ENCODE measurements around the gene LTB4R.

Gene LTB4R, protein sequence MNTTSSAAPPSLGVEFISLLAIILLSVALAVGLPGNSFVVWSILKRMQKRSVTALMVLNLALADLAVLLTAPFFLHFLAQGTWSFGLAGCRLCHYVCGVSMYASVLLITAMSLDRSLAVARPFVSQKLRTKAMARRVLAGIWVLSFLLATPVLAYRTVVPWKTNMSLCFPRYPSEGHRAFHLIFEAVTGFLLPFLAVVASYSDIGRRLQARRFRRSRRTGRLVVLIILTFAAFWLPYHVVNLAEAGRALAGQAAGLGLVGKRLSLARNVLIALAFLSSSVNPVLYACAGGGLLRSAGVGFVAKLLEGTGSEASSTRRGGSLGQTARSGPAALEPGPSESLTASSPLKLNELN

DNA sequence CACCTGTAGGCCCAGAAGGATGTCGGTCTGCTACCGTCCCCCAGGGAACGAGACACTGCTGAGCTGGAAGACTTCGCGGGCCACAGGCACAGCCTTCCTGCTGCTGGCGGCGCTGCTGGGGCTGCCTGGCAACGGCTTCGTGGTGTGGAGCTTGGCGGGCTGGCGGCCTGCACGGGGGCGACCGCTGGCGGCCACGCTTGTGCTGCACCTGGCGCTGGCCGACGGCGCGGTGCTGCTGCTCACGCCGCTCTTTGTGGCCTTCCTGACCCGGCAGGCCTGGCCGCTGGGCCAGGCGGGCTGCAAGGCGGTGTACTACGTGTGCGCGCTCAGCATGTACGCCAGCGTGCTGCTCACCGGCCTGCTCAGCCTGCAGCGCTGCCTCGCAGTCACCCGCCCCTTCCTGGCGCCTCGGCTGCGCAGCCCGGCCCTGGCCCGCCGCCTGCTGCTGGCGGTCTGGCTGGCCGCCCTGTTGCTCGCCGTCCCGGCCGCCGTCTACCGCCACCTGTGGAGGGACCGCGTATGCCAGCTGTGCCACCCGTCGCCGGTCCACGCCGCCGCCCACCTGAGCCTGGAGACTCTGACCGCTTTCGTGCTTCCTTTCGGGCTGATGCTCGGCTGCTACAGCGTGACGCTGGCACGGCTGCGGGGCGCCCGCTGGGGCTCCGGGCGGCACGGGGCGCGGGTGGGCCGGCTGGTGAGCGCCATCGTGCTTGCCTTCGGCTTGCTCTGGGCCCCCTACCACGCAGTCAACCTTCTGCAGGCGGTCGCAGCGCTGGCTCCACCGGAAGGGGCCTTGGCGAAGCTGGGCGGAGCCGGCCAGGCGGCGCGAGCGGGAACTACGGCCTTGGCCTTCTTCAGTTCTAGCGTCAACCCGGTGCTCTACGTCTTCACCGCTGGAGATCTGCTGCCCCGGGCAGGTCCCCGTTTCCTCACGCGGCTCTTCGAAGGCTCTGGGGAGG, at the start of gene LTB4R:
Gene LTB4R, plus strand, starts transcription at position 857 of the 959 bp plus-strand sequence. CDS start 4,150 bp downstream, outside the sequence.
- peak; percentile 13 for DNase-seq (ENCODE audit: low read depth, low spot score)

DNA sequence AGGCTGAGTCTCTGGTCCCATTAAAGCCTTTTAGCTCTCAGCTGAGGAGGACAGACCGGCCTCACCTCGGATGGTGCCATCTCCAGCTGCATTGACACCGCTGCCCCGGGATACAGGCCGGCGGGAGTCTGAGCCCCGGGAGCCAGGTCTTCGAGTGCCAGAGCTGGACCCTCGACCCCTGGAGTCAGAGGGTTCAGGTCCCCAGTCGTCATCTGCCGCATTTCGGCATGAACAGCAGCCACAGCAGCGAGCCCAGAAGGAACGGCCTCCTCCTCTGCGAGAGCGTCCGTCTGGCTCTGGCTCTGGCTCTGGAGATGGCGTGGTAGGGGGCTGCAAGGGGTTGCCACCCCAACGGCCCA, 49.4 kb upstream of the LTB4R start:
- no peak for DNase-seq (ENCODE audit: low read depth, low spot score)

DNA sequence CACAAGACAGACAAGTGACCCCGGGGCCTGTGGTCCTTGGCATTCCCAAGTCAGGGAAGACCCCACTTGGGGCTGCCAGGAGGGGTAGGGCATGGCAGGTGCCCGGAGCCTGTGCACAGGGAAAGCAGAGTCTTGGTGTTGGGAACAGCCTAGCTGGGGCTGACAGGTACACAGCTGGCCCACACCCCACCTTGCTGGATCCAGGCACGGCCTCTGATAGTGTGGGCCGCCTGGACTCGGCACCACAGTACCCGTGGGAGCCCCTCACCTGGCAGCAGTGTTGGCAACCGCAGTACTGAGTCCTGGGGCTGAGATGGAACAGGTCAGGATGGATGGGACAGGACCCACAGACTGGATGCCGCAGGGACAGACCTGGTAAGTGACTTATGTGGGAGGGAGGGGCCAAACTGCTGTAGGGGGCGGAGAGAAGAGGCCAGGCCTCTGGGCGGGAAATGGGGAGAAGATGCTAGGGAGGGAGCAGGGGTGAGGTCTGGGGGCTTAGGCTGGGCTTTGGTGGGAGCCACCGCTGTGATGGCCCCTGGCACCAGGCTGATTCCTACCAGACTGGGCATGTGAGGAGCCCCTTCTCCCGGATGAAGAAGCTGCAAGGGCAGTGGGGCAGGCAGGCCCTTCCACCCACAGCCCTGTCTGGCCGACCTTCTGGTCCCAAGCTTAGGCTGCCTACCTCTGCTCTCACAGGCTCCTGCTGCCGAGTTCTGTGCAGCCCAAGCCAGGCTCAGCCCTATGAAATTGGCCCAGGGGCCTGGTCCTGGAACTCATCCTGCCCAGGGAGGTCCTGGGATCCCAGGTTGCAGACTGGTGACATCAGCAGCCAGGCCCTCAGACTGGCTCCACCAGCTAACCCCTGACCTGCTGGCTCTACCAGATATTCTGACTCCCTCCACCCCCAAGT, 48.2 kb upstream of the LTB4R start, which contains the start of gene TGM1:
Gene TGM1, minus strand, starts transcription at position 357 of the 913 bp plus-strand sequence. CDS start 825 bp downstream, outside the sequence.
- no peak for DNase-seq (ENCODE audit: low read depth, low spot score)

DNA sequence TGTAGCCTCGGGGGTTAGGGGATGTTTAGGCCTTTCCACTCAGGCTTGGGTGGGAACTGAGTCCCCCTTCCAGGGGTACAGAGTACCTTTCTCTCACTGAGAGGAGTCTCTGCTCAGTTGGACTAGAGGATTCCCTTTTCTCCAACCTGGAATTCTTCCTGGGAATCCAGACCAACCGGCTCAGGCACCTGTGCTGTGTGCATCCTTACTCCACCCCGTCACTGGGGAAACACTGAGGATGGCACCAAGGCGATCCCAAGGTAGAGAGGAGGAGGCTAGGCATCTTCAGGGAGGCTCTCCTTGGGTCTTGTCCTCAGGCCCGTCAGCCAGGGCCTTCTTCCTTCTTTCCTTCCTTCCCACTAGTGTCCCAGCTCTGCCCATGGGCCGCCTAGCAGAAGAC, 47.5 kb upstream of the LTB4R start:
- no peak for DNase-seq (ENCODE audit: low read depth, low spot score)

DNA sequence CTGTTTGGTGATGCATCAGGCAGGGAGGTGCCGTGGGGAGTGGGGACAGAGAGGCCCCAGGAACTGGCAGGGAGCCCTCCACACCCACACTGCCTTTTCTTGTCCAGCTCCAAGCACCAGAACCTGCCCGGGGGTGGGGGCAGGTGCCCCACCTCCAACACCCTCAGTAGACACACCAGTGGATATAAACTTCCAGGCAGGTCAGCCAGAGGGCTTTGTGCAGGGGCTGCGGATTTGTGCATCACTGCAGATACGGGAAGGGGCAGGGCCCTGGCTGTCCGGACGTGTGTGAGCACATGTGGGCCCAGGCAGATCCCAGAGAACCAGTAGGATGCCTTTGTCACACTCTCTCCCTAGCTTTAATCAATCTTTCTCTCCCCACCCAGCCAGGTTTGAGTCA, 47.0 kb upstream of the LTB4R start:
- no peak for DNase-seq (ENCODE audit: low read depth, low spot score)

DNA sequence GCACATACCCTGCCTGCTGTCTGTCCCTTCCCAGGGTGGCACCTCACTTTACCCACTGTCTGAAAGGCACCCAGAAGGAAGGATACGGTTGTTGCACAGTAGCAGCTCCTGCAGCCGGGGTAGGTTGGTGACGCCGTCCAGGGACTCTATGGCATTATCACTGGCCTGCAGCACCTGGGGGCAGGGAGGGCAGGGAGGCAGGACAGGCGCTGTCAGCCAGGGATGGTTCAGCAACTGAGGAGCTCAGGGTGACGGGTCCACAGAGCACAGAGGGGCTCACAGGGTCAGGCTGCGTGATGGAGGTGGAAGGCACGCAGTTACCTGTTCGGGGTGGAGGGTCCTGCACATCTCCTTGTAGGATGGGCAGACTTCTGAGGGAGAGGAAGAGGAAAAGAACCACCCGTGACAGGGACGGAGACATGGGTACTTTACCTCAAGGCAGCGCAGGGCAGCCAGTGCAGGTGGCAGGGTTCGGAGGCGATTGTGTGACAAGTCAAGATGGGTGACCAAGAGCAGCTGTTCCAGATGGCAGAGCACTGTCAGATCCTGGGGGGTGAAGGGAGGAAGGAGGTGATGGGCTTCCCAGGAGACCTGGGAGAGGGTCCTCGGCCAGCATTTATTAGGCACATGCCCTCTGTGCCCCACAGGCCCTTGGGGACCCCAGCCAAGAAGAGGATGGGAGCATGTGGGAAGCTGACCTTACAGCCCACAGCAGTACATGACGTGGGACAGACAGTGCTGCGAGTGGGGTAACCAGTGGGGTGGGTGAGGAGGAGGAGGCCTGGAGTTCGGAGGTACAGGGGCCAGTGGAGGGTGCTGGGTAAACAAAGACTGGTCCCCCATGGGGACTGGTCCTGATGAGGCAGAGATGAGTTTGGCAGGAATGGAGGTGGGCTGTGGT, 44.7 kb upstream of the LTB4R start:
- no peak for DNase-seq (ENCODE audit: low read depth, low spot score)

DNA sequence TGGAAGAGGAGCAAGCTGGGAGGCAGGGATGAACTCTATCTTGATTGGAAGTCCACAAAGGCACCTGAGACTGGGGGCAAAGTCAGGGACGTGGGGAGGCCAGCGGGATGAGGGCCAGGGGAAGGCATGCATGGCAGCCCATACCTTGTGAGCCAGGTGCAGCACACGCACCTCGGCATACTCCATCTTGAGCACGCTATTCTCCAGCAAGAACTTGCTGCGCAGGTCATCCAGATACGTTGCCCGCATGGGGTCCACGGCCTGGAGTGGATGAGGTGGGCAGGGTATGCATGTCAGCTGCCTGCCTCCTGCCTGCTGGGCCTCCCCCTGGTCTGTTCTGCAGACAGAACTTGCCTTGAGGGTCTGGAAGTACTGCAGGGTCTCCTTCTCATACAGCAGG, 43.8 kb upstream of the LTB4R start:
- DNase-seq (ENCODE audit: low read depth, low spot score) = no peak

DNA sequence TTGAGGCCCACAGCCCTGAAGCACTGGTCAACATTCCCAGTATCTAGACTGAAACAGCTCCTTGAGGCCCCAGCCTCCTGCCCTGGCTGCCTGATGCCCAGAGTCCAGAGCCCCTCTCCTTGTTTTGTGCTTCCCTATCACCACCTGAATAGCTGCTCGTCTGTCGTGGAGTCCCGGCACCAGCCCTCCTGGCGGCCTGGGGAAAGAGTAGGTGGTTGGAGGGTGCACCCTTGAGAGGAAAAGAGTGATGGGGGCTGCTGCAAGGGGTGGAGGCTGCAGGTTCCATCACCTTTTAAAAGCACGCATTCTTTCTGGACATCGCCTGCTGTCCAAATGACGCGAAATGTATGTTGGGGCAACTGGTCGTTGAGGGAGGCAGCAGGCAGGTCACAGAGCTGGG, 43.1 kb upstream of the LTB4R start:
- DNase-seq (ENCODE audit: low read depth, low spot score) = no peak

DNA sequence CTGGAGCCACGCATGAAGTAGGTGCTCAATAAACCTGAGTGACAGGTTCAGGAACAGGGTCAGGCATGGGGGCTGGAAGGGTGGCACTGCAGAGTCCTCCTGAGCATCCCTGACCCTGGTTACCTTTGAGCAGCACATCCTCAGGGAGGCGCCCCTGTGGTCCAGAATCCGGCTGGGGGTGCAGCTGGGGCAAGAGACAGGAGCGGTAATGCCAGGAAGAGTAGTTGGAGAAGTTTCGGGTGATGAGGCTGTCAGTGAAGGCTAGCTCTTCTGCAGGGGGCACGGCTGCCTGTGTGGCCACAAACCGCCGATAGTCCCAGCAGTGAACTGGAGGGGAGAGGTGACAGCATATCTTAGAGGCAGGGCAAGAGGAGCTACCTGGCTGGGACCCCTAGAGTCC, 41.9 kb upstream of the LTB4R start:
- no peak for DNase-seq (ENCODE audit: low read depth, low spot score)

DNA sequence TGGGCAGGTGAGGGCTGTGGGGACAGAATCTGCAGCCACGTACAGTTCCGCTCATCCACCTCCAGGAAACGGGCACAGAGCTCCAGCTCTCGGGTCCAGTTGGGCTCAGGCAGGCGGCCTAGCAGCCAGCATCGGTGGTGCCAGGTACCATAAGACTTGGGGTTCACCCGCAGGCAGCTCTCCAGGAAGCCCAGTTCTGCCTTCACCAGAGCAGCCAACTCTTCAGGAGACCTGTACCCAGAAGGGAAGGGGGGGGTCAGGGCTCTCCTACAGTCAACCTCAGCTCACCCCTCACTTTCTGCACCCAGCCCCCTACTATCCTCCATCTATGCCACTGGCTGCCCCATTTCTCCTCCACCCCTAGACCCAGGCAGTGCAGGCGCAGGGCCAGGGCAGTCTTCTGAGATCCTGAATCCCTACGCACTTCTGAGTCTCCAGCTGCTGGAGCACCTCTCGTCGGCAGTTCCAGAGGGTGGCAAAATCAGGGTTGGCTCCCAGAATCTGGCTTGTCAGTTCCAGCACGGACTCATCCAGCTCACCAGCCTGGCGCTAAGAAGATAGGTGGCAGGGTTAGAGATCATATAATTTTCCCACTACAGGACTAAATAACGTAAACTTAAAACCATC, 41.3 kb upstream of the LTB4R start:
- no peak for DNase-seq (ENCODE audit: low read depth, low spot score)

DNA sequence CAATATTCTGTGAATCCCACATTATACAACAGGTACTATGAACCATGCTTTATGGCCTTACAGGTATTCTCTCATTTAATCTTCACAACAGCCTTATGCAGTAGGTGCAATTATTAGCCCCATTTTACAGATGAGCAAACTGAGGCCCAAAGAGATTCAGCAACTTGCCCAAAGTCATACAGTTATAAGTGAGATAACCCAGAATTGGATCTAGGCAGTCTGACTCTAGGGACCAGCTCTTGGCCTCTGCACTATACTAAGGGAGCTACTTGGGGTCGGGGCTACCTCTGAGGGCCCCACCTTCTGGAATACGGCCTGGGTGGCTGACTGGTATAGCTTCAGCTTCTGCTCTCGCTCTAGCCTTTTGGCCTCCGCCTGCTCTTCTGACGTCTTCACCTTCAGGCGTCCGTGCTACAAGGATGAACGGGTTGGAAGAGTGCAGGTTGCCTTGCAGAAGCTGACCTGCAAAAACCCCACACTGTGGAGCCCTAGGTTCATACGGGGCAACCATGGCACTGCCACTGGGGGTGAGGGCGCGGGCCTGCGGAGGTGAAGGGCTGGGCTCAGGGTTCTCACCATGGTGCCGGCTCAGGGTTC, 40.7 kb upstream of the LTB4R start:
- no peak for DNase-seq (ENCODE audit: low read depth, low spot score)

DNA sequence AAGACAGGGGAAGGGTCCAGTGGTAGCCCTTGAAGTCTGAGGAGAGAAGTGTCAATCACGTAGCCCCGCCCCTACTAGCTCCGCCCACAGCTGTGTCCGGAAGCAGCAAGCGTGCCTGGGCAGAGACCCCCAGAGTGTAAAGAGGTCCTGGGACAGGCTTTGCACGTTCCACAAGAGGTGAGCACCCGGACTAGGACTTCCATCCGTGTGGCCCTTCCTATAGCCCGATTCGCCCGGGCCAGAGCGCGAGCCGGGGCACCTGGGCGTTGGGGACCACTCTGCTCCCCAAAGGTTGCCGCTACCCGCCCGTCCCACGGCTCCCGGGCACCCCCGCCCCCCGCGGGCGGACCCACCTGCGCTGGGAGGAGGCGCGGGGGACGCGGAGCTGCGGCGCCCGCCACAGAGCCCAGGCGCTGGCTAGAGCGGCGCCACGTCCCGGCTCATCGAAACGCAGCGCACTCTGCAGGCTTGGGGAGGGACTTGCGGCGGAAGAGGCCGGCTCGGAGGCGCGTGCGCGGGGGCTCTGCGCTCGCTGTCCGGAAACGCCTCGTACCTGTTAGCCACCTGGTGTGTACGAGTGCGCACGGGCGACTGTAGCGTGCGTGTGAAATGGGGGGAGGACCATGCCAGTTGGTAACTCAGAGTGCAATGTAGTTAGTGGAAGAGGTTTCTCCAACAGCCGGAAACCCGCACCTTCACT, 40.0 kb upstream of the LTB4R start, which contains the start of gene RABGGTA:
Gene RABGGTA, minus strand, starts transcription at position 464 of the 700 bp plus-strand sequence. CDS start 482 bp downstream, outside the sequence.
- DNase-seq (ENCODE audit: low read depth, low spot score) = peak; percentile 57

DNA sequence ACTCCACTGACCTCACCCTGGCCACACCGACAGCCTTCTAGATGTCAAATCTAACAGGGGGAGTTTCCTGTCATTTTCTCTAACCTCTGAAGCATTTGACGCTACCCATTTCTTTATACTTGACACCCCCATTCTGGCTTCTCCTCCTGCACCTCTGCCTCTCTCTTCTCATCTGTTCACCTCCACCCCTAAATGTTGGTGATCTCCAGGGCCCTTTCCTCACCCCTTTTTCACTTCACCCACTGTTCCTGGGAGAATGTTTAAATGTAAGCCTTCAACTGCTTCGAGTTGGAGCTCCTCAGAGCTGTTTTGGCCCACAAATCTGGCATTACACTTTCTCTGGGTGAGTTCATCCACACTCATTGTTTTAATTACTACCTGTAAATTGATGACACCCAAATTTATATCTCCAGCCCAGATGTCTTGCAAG, 39.5 kb upstream of the LTB4R start:
- DNase-seq (ENCODE audit: low read depth, low spot score) = no peak

DNA sequence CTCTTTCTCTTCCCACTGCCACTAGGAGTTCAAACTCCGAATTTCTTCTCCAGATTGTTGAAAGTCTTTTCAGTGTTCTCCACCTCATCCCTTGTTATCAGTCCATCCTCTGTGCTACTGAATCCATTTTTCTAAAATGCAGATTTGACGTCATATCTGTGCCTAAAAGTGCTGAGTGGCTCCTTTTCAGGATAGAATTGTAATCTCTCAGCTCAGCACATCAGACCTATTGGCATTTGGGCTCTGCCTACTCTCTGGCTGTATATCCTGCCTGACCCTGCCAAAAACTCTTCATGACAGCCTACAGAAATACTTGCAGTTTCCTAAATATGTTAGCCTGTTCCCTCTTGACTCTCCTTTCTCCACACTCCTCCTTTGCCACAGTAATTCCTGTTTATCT, 38.8 kb upstream of the LTB4R start:
- no peak for DNase-seq (ENCODE audit: low read depth, low spot score)

DNA sequence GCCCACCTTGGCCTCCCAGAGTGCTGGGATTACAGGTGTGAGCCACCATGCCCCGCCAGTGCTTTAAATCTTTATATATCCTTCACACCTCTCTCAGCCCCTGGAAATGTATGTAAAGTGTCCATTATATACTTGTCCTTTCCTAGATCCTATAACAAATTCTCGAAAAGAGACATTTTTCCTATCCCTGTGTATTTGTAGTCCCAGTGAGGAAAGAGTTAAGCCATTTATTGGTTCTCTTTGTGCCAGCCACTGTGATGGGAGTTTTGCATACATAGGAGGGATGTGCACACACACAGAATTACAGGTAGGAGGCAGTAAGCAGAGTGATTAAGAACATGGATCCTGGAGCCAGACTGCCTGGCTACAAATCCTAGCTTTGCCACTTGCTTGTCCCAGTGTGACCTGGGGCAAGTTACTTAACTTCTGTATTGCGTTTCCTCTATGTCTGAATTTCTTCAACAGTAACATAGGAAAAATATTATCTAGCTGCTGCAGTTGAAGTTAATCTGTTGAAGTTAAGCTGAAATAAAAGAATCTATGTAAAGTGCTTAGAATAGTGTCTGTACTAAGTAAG, 37.8 kb upstream of the LTB4R start:
- DNase-seq (ENCODE audit: low read depth, low spot score) = no peak

DNA sequence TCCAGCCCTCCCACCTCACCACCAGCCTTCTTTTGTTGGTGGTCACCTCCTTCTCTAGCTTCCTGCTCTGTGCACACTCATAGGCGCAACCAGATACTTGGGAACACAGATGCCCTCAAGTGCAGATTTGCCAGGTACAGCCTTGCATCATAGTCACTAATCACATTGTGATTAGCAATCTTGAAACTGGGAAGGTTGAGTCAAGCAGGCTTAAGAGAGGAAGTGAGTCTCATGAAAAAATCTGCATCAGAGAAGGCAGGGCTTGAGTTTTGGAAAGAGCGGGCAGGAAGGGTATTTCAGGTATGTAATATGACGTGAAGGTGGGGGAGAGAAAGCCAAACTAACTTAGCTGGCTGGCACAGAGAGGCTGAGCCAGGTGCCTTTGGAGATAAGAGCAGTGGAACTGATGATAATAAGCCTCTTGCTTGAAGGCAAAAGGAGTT, 37.2 kb upstream of the LTB4R start:
- no peak for DNase-seq (ENCODE audit: low read depth, low spot score)

DNA sequence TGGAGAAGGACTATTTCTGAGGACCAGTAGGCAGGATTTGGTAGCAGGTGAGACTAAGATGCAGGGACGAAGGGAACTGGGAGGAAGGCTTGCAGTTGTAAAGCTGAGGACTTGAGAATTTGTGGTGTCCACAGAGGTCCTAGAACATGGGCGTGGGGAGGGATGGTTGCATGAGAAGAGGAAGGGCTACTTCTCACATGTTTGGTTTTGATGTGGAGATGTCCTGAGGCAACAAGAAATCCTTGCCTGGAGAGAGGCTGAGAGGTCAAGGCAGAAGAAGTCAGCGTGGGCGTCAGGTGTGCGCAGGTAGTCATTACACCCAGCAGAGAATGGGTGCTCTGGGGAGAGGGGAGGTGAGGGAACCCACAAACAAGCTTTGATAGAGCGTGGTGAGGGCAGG, 34.2 kb upstream of the LTB4R start:
- DNase-seq (ENCODE audit: low read depth, low spot score) = no peak

DNA sequence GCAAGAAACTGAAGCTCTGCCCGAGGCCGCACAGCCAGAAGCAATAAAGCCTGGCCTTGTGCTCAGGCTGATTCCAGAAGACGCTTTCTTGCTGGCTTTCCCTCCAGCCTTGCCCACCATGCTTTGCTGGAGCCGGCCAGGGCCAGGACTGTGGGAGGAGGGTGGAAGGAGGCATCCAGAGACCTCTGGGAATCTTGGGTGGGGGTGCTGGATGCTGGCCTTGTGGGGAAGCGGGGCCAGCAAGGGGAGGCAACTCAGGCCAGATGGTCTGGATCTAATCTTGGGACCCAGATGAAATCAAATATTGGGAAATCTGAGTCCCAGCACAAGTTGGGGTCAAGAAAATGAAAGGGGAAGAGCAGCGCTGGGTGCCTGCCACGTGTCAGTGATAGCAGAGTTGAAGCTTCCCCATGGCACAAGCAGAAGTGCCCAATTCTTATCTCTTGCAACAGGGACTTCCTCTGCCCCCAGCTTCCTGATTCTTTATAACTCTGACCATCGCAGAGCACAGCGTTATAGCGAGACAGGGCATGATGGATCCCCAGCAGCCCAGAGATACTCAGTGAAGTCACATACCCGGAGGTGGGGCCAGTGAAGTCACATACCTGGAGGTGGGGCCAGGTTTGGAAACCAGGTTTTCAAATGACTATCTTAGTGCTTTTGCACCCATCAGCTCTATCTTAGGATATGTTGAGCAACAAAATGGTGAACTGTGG, 33.5 kb upstream of the LTB4R start:
- DNase-seq (ENCODE audit: low read depth, low spot score) = no peak

Data from smooth muscle cell of the brain vasculature (primary cell).